Measurements from ENCODE around the gene TBC1D4. TPM values are rescaled to one million over a fixed set of nuclear protein-coding genes. Genes with fewer than 3 reads are reported as not detected.
"Not testable (repeated sequence)": the region's sequence is repeated elsewhere in the genome, so short reads cannot be mapped to it uniquely, and the experiment has no call there.

The TBC1D4 gene
- polyA plus RNA-seq, 1 of the 3 experiments (the other 2 are of a cell fraction), result 8.8 TPM

- no peak for TF ChIP-seq USF2 (IDR thresholded peaks at IDR 0.05; ENCODE audit: borderline replicate concordance, low read depth, low read length)
- no peak for TF ChIP-seq MEF2A (IDR thresholded peaks at IDR 0.05; ENCODE audit: borderline replicate concordance, low read depth)
- peak; percentile 87 for TF ChIP-seq NFIC (IDR thresholded peaks at IDR 0.05; ENCODE audit: borderline replicate concordance)
- TF ChIP-seq RXRA (IDR thresholded peaks at IDR 0.05; ENCODE audit: borderline replicate concordance, low read depth), result peak; percentile 45; the same call in 1 of the 2 replicates
- TF ChIP-seq POLR2AphosphoS5 (IDR thresholded peaks at IDR 0.05; ENCODE audit: low read depth, low read length), result no peak
- TF ChIP-seq JUND (IDR thresholded peaks at IDR 0.05), result peak; percentile 77
- no peak for TF ChIP-seq SMC3 (IDR thresholded peaks at IDR 0.05; ENCODE audit: low read depth, low read length)
- no peak for TF ChIP-seq NRF1 (IDR thresholded peaks at IDR 0.05; ENCODE audit: low read depth, low read length)
- peak; percentile 68; the same call in 1 of the 2 replicates for TF ChIP-seq FOSL2 (IDR thresholded peaks at IDR 0.05; ENCODE audit: borderline replicate concordance, low read depth)
- TF ChIP-seq IRF3 (IDR thresholded peaks at IDR 0.05; ENCODE audit: low read depth, low read length), result no peak
- peak; percentile 66 for TF ChIP-seq TCF12 (IDR thresholded peaks at IDR 0.05)
- no peak for TF ChIP-seq YY1 (IDR thresholded peaks at IDR 0.05; ENCODE audit: low read depth)
- TF ChIP-seq FOXM1 (IDR thresholded peaks at IDR 0.05; ENCODE audit: low read depth), result no peak
- TF ChIP-seq RAD21 (IDR thresholded peaks at IDR 0.05; ENCODE audit: low read length), result no peak
- peak; percentile 67; the same call in 1 of the 2 replicates for TF ChIP-seq TEAD4 (IDR thresholded peaks at IDR 0.05; ENCODE audit: borderline replicate concordance, insufficient read depth)
- TF ChIP-seq GATA2 (CRISPR knock-in tag; IDR thresholded peaks at IDR 0.05), result no peak
- TF ChIP-seq SIN3A (IDR thresholded peaks at IDR 0.05; ENCODE audit: borderline replicate concordance, low read depth, low read length), result no peak
- peak in 1 of 2 experiments; percentile 71; a peak in 2 of 4 replicates for TF ChIP-seq EP300 (IDR thresholded peaks at IDR 0.05; ENCODE audit: borderline replicate concordance in 1 of 2, low read depth in 1 of 2, low read length in 1 of 2)
- peak; percentile 50 for TF ChIP-seq PBX3 (IDR thresholded peaks at IDR 0.05)
- TF ChIP-seq USF1 (IDR thresholded peaks at IDR 0.05; ENCODE audit: borderline replicate concordance, low read depth), result no peak
- no peak for TF ChIP-seq CTCF (IDR thresholded peaks at IDR 0.05)
- no peak for TF ChIP-seq CHD2 (IDR thresholded peaks at IDR 0.05; ENCODE audit: low read length, partially characterized antibody)
- no peak for TF ChIP-seq ELF1 (IDR thresholded peaks at IDR 0.05)
- TF ChIP-seq TAF1 (IDR thresholded peaks at IDR 0.05; ENCODE audit: borderline replicate concordance, low read depth, low read length), result no peak
Measured at GRCh38 chr13:75250526-75251178, 231.3 kb downstream of the TBC1D4 start (continued).

GRCh38 chr13:75245578-75245977, 236.4 kb downstream of the TBC1D4 start:
- 71% methylated on average over 5 of the region's 5 CpGs for WGBS (ENCODE audit: low lambda C conversion rate)
- H3K4me3 ChIP-seq (ENCODE audit: low read depth in 2 of 2, low read length in 1 of 2); CTCF ChIA-PET; H3K4me2 ChIP-seq; H3K36me3 ChIP-seq (replicated peaks in 1 of 2; ENCODE audit: control insufficient read depth in 1 of 2, insufficient read depth in 2 of 2, low read length in 1 of 2); DNase-seq; H3F3A ChIP-seq (replicated peaks; ENCODE audit: insufficient read depth); H2AFZ ChIP-seq (ENCODE audit: low read depth); H3K9me3 ChIP-seq; H3K9me2 ChIP-seq; H3K79me2 ChIP-seq (ENCODE audit: insufficient read depth); H4K20me1 ChIP-seq (ENCODE audit: insufficient read depth); H3K4me1 ChIP-seq (ENCODE audit: control insufficient read depth in 1 of 2, insufficient read depth in 2 of 2, low read depth in 1 of 2, low read length in 1 of 2); H3K27ac ChIP-seq (ENCODE audit: low read depth in 2 of 2, low read length in 1 of 2); POLR2A ChIA-PET; H3K27me3 ChIP-seq (ENCODE audit: insufficient read depth); H3K9ac ChIP-seq: not testable (repeated sequence)

GRCh38 chr13:75240240-75240639, 241.7 kb downstream of the TBC1D4 start:
- H4K20me1 ChIP-seq (ENCODE audit: insufficient read depth); H3K4me1 ChIP-seq (ENCODE audit: control insufficient read depth in 1 of 2, insufficient read depth in 2 of 2, low read depth in 1 of 2, low read length in 1 of 2); H3K9me3 ChIP-seq; H2AFZ ChIP-seq (ENCODE audit: low read depth); DNase-seq; POLR2A ChIA-PET; H3K9ac ChIP-seq; H3K36me3 ChIP-seq (replicated peaks in 1 of 2; ENCODE audit: control insufficient read depth in 1 of 2, insufficient read depth in 2 of 2, low read length in 1 of 2); H3K4me3 ChIP-seq (ENCODE audit: low read depth in 2 of 2, low read length in 1 of 2); H3K27me3 ChIP-seq (ENCODE audit: insufficient read depth); H3K9me2 ChIP-seq; H3K79me2 ChIP-seq (ENCODE audit: insufficient read depth); CTCF ChIA-PET; H3F3A ChIP-seq (replicated peaks; ENCODE audit: insufficient read depth); H3K27ac ChIP-seq (ENCODE audit: low read depth in 2 of 2, low read length in 1 of 2); H3K4me2 ChIP-seq: not testable (repeated sequence)
- WGBS (ENCODE audit: low lambda C conversion rate), result 84% methylated on average over 13 of the region's 22 CpGs

Data from SK-N-SH (cell line).